ENCODE results near the gene RHOV. TPM values are rescaled to one million over a fixed set of nuclear protein-coding genes. Genes with fewer than 3 reads are reported as not detected.

The RHOV gene
- total RNA-seq, 1 donor = 0.36 TPM

DNA sequence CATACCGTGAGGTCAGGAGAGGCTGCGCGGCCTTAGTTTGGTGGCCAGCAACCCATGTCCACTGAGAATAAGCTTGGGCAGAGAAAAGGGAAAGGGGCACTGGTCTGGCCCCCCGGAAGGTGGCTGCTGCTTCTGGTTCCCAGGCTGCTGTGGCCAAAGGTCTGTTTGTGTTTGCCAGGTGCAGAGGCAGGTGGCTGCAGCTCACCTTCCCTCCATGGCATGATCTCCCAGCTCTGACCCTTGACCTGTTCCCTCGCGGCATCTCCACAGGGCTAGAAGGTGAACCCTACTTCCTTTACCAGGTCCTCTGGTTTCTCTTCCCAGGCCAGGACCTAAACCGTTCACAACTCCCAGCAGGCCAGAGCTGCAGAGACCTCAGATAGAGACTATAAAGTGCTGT lies 34.1 kb upstream of the RHOV start:
- peaks cover 14% of the 10 kb centered on the region for H3K79me2 ChIP-seq (ENCODE audit: insufficient read depth, low read length)
- no peaks in the 10 kb centered on the region for H3K9me3 ChIP-seq (ENCODE audit: low read depth, low read length)
- H3K4me3 ChIP-seq (ENCODE audit: insufficient read depth, low read length) = no peak overlapping the region
- H3K4me2 ChIP-seq (ENCODE audit: insufficient read depth, low read length) = no peak overlapping the region
- no peaks in the 10 kb centered on the region for H3K27me3 ChIP-seq (ENCODE audit: insufficient read depth, low read length)
- peaks cover 11% of the 10 kb centered on the region for H3K36me3 ChIP-seq (ENCODE audit: insufficient read depth, low read length)
- no peak for DNase-seq (ENCODE audit: insufficient read length, low spot score, missing footprints)
- TF ChIP-seq, protein P1, sequence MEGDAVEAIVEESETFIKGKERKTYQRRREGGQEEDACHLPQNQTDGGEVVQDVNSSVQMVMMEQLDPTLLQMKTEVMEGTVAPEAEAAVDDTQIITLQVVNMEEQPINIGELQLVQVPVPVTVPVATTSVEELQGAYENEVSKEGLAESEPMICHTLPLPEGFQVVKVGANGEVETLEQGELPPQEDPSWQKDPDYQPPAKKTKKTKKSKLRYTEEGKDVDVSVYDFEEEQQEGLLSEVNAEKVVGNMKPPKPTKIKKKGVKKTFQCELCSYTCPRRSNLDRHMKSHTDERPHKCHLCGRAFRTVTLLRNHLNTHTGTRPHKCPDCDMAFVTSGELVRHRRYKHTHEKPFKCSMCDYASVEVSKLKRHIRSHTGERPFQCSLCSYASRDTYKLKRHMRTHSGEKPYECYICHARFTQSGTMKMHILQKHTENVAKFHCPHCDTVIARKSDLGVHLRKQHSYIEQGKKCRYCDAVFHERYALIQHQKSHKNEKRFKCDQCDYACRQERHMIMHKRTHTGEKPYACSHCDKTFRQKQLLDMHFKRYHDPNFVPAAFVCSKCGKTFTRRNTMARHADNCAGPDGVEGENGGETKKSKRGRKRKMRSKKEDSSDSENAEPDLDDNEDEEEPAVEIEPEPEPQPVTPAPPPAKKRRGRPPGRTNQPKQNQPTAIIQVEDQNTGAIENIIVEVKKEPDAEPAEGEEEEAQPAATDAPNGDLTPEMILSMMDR (IDR thresholded peaks at IDR 0.05; ENCODE audit: extremely low read depth, low read depth, low read length) = no peak
- H3K27ac ChIP-seq (ENCODE audit: low read depth, low read length) = no peak overlapping the region
- H3K4me1 ChIP-seq (ENCODE audit: insufficient read depth, low read length) = peaks cover 34% of the 10 kb centered on the region
- H4K20me1 ChIP-seq (ENCODE audit: insufficient read depth, low read length) = peaks cover 20% of the 10 kb centered on the region
- H2AFZ ChIP-seq (ENCODE audit: low read length) = no peak overlapping the region

DNA sequence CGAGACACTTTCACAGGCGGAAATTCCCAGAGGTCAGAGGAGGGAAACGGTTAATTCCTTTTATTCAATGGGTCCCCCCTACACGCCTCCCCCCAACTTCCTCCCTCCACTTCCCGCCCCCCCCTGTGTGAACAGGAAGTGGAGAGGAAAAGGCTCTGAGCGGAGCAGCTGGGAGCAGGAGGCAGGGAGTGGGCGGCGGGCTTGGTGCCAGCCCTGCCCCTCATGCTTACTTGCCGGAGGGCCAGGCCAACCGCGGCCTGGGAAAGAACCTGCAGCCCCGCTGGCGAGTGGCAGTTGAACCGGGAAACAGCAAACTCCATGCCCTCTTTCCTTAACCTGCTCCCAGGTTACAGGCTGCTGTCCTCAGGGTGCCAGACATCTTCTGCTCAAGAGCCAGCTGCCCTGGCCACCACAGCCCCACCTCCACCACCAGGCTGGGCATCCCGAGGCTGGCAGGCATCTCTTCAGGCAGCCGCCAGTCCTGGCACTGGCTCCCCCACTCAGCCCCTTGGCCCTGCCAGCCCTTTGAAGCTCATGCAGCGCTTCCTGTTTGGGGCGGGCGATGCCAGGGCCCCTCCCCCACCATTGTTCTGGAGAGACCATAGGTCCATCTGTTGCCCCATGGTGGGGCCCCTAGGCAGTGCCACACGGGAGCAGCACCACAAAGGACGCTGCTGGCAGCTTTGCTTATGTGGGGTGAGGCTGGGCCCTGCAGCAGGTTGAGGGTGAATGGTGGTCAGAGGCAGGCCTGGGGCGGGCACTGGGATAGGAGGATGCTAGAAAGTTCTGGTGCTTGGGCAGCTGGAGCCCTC lies 33.2 kb upstream of the RHOV start:
- H3K4me1 ChIP-seq (ENCODE audit: insufficient read depth, low read length) = peaks cover 34% of the 10 kb centered on the region
- DNase-seq (ENCODE audit: insufficient read length, low spot score, missing footprints) = peak; percentile 65
- H2AFZ ChIP-seq (ENCODE audit: low read length) = peak overlapping the region; percentile 47
- TF ChIP-seq, protein P1 (IDR thresholded peaks at IDR 0.05; ENCODE audit: extremely low read depth, low read depth, low read length) = no peak
- peaks cover 19% of the 10 kb centered on the region for H3K36me3 ChIP-seq (ENCODE audit: insufficient read depth, low read length)
- H3K9me3 ChIP-seq (ENCODE audit: low read depth, low read length) = no peaks in the 10 kb centered on the region
- peak overlapping the region; percentile 69 for H3K27ac ChIP-seq (ENCODE audit: low read depth, low read length)
- H3K27me3 ChIP-seq (ENCODE audit: insufficient read depth, low read length) = no peaks in the 10 kb centered on the region
- peak overlapping the region; percentile 92 for H3K4me2 ChIP-seq (ENCODE audit: insufficient read depth, low read length)
- peaks cover 23% of the 10 kb centered on the region for H3K79me2 ChIP-seq (ENCODE audit: insufficient read depth, low read length)
- H3K4me3 ChIP-seq (ENCODE audit: insufficient read depth, low read length) = peak overlapping the region; percentile 74
- H4K20me1 ChIP-seq (ENCODE audit: insufficient read depth, low read length) = peaks cover 29% of the 10 kb centered on the region

DNA sequence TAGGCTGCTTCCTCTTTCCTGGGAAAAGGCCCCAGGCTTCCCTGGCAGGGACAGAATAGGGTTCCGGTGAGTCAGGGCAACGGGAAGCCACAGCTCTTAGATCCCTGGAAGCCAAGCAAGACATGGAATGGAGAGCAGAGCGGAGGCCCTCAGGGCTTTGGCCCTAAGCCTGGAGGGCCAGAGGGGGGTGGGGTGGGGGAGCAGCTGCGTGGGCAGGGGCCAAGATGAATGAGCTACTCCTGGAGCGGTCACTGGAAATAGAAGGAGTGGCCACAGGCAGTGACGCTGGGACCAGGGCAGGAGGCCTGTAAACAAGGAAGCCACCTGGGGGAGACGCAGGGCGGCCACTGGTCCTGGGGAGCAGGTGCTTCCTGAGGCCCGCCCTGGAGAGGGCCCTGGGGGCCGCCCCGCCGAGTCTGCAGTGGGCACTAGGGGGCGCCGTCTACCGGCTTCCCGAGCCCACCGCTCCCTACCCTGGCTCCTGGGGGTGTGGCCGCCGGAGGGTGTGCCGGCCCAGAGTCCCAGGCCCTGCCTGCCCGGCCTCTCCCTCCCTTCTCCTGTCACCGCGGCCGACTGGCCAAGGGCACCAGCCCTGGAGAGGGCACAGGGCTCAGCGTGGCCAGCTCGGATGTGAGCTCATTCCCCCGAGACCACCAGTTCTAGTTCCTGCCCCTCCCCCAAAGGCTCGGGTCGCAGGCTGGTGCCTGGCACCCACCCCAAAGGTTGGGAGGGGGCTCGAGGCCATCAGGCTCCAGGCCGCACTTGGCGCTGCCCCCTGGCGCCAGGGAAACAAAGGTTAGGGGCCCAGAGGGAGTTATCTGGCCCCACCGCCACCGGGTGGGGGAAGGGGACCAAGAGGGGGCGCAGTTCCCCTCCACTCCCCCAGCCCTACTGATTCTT lies 32.3 kb upstream of the RHOV start:
- Histone ChIP-seq H3K4me1 (ENCODE audit: insufficient read depth, low read length) (peaks cover 34% of the 10 kb centered on the region), H4K20me1 (ENCODE audit: insufficient read depth, low read length) (peaks cover 32% of the 10 kb centered on the region), H3K36me3 (ENCODE audit: insufficient read depth, low read length) (peaks cover 23% of the 10 kb centered on the region), H3K27ac (ENCODE audit: low read depth, low read length) (peak overlapping the region; percentile 69), H3K4me3 (ENCODE audit: insufficient read depth, low read length) (peak overlapping the region; percentile 74), H3K9me3 (ENCODE audit: low read depth, low read length) (no peaks in the 10 kb centered on the region), H3K27me3 (ENCODE audit: insufficient read depth, low read length) (no peaks in the 10 kb centered on the region), H3K4me2 (ENCODE audit: insufficient read depth, low read length) (peak overlapping the region; percentile 92), H2AFZ (ENCODE audit: low read length) (peak overlapping the region; percentile 59), H3K79me2 (ENCODE audit: insufficient read depth, low read length) (peaks cover 27% of the 10 kb centered on the region)
- TF ChIP-seq, protein P1 (IDR thresholded peaks at IDR 0.05; ENCODE audit: extremely low read depth, low read depth, low read length) = peak; percentile 66
- peak; percentile 98 for DNase-seq (ENCODE audit: insufficient read length, low spot score, missing footprints)
